Tibial artery (tissue), 4 donors: ENCODE results near the gene TAF1B.

Experiments
- DNase-seq, 2 donors: peaks; one replicate each; pipeline ENCODE4 v3.0.0-alpha.2; 2019
- H3K27ac ChIP-seq, 2 donors: fragments of 200-600 bp; sonication (generic) in 1 of 2; 1 replicate in 1 of 2; 2 replicates in 1 of 2; pipeline ENCODE4 v1.5.1; 2018 to 2019; ENCODE audit warnings: mild to moderate bottlenecking in 1 of 2
- H3K27me3 ChIP-seq, 2 donors: fragments of 200-600 bp; sonication (generic) in 1 of 2; one replicate each; pipeline versions ENCODE4 v1.5.1 to v1.6.0; 2016 to 2019
- H3K36me3 ChIP-seq, 3 donors: fragments of 200-600 bp; sonication (generic) in 2 of 3; one replicate each; pipeline ENCODE4 v1.5.1; 2016 to 2019; ENCODE audit warnings: mild to moderate bottlenecking in 2 of 3
- H3K4me1 ChIP-seq, 4 donors: fragments of 200-600 bp; sonication (generic) in 2 of 4; 1 replicate in 3 of 4; 2 replicates in 1 of 4; pipeline ENCODE4 v1.5.1; 2016 to 2019
- H3K4me3 ChIP-seq, 2 donors: fragments of 200-600 bp; sonication (generic) in 1 of 2; 1 replicate in 1 of 2; 2 replicates in 1 of 2; pipeline ENCODE4 v1.5.1; 2018 to 2019; ENCODE audit warnings: mild to moderate bottlenecking in 2 of 2
- H3K9me3 ChIP-seq, 3 donors: fragments of 200-600 bp; sonication (generic) in 1 of 3; one replicate each; pipeline ENCODE4 v1.5.1; 2016 to 2019
- CTCF ChIP-seq, 2 experiments: fragments of 200-600 bp in 1 of 2; fragments of 450-650 bp in 1 of 2; IDR thresholded peaks; one replicate each; pipeline ENCODE4 v1.5.1; 2017 to 2019; ENCODE audit warnings: antibody characterized with exemption in 2 of 2, mild to moderate bottlenecking in 1 of 2, moderate library complexity in 1 of 2
- intact Hi-C: fragments of 100-400 bp; cut with DNase I; formaldehyde crosslinking; loops from one replicate; pipeline ENCODE4 v1.15.0; 2023; ENCODE audit warnings: low total_unique reads

Gene TAF1B

GRCh38 chr2:9821805-9822445 lies 21.3 kb upstream of the TAF1B start:
- Histone ChIP-seq H3K27ac (no peak overlapping the region), H3K36me3 (no peaks in the 10 kb centered on the region), H3K4me3 (no peak overlapping the region), H3K4me1 (no peaks in the 10 kb centered on the region), H3K9me3 (no peaks in the 10 kb centered on the region), H3K27me3 (peaks cover 0 to 3% of the 10 kb centered on the region in 2 donors)
- no peak for DNase-seq
- no peak for TF ChIP-seq CTCF (IDR thresholded peaks at IDR 0.05)
- intact Hi-C loops, result no loop called here

GRCh38 chr2:9824441-9824840 lies 18.8 kb upstream of the TAF1B start:
- TF ChIP-seq CTCF (IDR thresholded peaks at IDR 0.05), result no peak
- intact Hi-C loops, result no loop called here
- Histone ChIP-seq H3K27me3 (peaks cover 0 to 3% of the 10 kb centered on the region in 2 donors), H3K9me3 (no peaks in the 10 kb centered on the region), H3K36me3 (no peaks in the 10 kb centered on the region), H3K27ac (no peak overlapping the region), H3K4me1 (no peaks in the 10 kb centered on the region), H3K4me3 (no peak overlapping the region)
- no peak for DNase-seq

- Histone ChIP-seq H3K4me3 (no peak overlapping the region), H3K36me3 (no peaks in the 10 kb centered on the region), H3K9me3 (no peaks in the 10 kb centered on the region), H3K4me1 (no peaks in the 10 kb centered on the region), H3K27ac (no peak overlapping the region), H3K27me3 (no peaks in the 10 kb centered on the region)
- intact Hi-C loops, result no loop called here
- DNase-seq, result no peak
- TF ChIP-seq CTCF (IDR thresholded peaks at IDR 0.05), result no peak
These were observed 18.1 kb upstream of the TAF1B start for GRCh38 chr2:9824956-9825720.

- Histone ChIP-seq H3K9me3 (no peaks in the 10 kb centered on the region), H3K4me1 (no peaks in the 10 kb centered on the region), H3K4me3 (no peak overlapping the region), H3K27me3 (no peaks in the 10 kb centered on the region), H3K27ac (no peak overlapping the region), H3K36me3 (no peaks in the 10 kb centered on the region)
- no peak for DNase-seq
- no peak for TF ChIP-seq CTCF (IDR thresholded peaks at IDR 0.05)
- intact Hi-C loops, result no loop called here
These were observed 17.1 kb upstream of the TAF1B start for GRCh38 chr2:9826208-9826607.

GRCh38 chr2:9830685-9831410 lies 12.4 kb upstream of the TAF1B start:
- no peak for DNase-seq
- intact Hi-C loops, result no loop called here
- H3K4me1 ChIP-seq, result no peaks in the 10 kb centered on the region
- H3K9me3 ChIP-seq, result no peaks in the 10 kb centered on the region
- H3K27me3 ChIP-seq, result peaks cover 0 to 4% of the 10 kb centered on the region in 2 donors
- no peak for TF ChIP-seq CTCF (IDR thresholded peaks at IDR 0.05)
- no peak overlapping the region for H3K4me3 ChIP-seq
- no peak overlapping the region for H3K27ac ChIP-seq
- H3K36me3 ChIP-seq, result no peaks in the 10 kb centered on the region
